HG03139 (cell line): ENCODE results near the gene HADHB.
A peak's percentile ranks its signal among the peaks of the same experiment; 100 is the strongest.

ENCODE experiments used
- ATAC-seq: cut with Tn5 transposase; IDR thresholded peaks from one replicate; pipeline ENCODE4 v1.9.1; 2021; ENCODE audit not compliant: unreplicated experiment

HADHB gene

DNA sequence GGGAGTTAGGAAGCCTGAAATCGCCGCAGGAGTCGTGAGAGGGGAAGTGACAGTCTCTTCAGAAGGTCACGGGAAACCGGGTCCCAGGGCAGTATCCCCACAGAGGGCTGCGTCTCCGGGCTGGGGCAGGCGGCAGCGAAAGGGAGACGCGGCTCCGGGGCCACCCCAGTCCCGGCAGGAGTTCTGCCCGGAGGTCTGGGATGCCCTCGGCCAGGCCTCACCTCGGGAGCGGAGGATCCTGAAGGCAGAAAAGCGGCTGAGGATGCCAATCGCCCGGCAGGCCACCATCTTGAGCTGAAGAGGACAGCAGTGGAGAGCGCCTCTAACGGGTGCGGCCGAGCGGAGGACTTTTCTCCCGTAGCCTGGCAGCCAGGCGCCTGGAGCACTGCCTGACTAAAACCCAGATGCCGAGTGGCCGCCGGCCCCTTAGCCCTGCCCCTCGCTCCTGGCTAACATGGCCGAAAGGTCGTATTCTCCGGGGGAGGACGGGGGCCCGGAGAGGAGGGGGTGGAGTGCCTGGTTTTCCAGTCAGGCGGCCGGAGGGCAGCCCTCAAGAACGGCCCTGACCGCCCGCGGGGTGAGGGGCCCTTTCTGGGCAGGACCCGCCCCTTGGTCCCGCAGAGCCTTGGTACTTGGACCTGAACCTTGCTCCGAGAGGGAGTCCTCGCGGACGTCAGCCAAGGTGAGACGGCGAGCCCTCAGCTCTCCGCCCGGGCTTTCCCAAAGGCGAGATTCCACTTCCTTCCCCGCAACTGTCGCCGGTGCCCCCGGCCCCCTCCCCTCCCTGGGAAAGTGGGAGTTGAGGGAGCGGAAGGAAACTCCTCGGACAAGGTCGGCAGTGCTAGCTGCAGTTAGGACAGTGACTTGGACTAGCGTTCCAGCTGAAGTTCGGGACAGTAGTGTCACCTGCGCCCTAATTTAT, at the start of gene HADHB, which contains the start of gene HADHA:
Gene HADHB (plus strand): TSS at position 631 of the 922 bp plus-strand sequence. CDS start 9,316 bp downstream, outside the sequence.
Gene HADHA (minus strand): TSS at position 324 of the 922 bp plus-strand sequence. CDS start 36 bp downstream, at position 288.
- ATAC-seq, result peak; percentile 59

DNA sequence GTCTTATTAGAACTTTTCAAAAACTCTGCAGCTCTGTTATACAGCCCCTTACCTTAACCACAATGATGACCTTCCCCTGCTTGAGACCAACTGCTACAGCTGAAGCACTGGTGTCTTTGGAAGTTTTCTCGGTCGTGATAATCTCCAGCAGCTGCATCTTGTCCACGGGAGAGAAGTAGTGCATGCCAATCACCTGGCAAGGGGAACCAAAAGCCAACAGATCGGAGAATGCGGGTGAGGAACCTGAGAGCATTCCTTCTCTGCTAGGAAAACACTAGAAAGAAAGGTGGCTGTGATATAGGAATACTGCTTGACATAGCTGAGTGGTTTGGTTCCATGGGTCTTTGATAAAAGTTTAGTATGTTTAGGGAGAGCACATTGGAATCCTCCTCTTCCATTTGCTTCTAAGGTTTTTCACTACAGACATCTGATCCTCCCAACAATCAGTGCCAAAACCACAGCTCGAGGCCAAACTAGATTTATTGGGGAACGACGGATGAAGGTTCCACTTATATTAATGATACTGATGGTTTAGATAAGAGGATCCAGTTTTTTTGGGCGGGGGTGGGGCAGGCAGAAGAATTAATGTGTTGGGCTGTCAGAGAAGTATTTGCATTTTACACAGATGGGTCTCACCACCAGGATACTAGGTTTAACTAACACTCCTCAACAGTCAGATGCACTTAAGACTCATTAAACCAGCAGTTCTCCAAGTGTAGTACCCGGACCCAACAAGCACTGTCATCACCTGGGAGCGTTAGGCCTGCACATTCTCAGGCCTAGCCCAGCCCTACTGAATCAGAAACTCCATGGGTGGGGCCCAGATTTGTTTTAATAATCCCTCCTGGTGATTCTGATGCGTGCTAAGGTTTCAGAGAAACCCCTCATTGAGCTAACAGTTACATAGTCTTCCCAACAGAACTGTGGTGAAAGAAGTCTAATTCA, 49.4 kb upstream of the HADHB start:
- ATAC-seq, result no peak

DNA sequence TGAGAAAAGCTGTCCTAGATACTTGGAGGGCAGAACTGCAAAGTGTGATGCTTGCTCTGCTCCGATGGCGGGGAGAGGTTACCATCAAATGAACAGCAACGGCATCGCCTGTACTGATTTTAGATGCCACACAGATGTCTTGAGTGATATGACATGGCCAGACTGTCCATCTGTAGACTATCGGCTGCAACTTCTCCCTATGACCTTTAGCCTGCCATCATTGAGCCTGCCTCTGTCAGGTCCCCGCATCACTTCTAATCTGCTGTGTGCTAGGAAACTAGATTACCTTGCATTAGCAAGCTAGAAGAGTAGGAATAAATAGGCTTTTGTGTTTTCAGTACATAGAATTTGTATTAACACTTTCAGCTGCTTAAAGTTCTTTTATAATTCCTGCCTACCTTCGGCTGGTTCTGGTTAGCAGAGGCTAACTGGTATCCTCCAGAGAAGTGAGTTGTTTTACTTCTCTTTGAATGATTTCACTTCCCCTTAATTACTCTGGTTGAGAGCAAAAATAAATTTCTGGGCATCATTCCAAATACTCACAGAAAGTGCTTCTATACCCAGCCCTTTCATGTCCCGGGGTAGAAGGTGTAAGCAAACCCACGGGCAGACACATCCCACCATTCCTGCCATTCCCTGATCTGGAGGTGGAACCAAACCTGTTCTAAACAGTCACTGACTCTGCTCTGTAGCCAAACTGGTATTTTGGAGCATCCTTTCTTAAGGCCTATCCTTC, 47.9 kb upstream of the HADHB start:
- no peak for ATAC-seq

DNA sequence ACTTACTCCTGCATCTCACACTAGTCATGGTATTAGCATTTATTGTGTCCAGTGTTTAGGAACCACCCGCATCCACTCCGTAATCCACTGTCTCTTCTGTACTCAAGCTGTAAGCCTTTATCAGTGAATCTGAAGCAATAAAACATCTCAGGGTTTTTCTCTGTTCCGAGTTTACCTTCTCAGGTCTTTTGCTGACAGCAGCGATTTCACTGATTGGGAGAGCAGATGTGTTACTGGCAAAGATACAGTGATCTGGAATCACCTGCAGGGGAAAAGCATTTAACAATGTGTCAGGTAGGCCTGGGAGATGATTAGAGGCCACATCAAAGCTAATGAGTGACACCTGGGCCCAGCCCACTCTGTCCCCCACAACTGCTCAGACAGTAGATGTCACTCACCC, 47.2 kb upstream of the HADHB start:
- no peak for ATAC-seq

DNA sequence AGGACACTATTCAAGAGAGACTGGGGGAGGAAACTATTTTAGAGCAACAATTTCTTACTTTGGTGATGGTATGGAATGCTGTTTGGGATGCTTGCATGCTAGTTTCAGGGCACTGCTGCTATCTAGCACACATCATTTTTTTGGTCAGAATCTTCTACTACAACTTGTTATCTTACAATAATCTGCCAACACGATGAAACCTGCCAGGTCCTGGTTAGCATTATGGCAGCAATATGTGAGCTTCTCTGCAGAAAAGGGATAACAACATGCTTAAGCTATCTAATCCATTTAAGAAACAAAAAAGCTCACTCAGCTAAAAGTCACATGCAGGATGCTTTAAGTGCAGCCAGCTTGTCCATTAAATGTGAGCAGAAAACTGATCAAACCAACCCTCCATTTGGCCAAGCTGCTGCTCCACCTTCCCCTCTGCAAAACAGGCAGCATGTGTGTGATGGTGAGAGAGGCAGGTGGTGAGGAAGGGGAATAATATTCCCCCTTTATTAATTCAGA, 41.7 kb upstream of the HADHB start:
- no peak for ATAC-seq

DNA sequence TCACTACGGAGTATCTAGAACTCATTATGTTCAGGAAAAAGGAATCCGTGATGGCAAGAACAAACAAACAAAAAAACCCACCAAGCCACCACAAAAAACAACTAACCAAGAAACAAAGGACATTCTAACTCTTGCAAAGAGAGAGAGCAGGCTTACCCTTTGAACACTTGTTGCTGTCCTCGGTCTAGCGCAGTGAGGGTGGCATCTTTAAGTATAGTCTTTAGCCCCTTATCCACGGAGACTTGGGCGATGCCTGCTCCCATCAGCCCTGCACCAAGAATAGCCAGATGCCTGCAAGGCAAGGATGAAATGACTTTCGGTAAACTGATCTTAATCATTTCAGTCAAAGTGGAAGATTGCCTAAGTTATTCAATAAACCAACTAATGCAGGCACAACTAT, 40.8 kb upstream of the HADHB start:
- ATAC-seq, result no peak

DNA sequence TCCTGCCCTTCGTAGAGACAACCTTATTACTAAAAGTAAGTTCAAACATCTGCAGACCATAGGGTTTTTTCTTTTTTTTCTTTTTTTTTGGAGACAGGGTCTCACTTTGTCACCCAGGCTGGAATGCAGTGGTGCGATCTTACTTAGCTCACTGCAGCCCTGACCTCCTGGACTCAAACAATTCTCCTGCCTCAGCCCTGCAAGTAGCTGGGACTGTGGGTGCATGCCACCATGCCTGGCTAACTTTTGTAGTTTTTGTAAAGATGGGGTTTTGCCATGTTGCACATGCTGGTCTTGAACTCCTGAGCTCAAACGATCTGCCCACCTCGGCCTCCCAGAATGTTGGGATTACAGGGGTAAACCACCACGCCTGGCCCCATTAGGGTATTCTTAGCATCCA, 32.7 kb upstream of the HADHB start:
- no peak for ATAC-seq

DNA sequence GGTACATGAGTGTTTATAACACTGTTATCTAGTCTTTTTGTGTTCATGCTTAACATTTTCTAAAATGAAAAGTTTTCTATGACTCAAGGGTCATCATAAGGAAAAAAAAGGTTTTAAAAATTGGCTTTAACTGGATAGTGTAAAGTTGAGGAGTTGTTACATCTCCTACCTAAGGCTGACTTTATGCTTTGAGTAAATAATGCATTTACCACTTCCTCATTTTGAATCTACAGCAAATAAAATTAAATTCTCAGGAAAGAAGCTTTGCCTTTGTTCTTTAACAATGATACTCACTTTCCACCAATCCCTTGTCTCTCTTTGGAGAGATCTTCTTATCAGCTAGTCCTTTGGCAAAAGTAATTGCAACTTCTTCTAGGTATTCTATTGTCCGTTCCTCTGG, 30.0 kb upstream of the HADHB start:
- no peak for ATAC-seq

DNA sequence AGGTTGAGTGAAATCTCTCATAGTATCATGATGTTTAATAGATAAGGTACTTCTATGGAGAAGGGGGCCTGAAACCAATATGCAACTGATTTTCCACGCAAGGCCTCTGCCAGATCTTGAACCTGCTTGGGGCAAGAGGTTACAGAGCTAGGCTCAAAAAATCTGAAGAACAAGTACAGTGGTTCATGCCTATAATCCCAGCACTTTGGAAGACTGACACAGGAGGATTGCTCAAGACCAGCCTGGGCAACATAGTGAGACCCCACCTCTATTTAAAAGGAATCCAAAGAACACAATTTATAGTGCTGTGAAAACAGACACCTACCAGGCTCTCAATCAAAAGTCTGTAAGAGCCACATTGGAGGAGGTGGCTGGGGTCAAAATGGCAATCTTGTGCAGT, 28.9 kb upstream of the HADHB start:
- ATAC-seq, result no peak

DNA sequence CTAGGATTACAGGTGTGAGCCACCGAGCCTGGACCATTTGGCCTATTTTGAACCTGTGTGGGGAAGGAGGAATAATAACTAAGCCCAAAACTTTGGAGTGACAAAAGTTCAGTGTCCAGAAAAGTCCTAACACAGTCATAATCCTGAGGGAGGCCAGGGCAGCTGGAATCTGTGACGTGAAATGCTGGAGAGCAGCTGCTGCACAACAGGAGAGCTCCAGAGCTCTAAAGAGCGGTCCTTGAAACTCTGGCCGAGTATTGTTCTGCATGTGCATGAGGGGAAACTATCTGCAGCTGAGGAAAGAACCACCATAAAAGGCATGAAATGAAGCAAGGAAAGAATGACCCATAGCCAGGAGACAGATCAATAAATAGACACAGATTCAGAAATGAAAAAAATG, 28.2 kb upstream of the HADHB start:
- ATAC-seq, result no peak

DNA sequence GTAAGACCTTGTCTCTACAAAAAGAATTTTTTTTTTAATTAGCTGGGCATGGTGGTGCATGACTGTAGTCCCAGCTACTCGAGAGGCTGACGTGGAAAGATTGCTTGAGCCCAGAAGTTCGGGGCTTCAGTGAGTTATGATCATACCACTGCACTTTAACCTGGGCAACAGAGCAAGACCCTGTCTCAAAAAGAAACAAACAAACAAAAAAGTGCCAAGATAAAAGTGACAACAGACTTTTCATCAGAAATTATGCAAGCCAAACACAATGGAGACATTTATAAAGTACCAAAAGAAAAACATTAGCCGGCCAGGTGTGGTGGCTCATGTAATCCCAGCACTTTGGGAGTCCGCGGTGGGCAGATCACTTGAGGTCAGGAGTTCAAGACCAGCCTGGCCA, 27.0 kb upstream of the HADHB start:
- no peak for ATAC-seq

DNA sequence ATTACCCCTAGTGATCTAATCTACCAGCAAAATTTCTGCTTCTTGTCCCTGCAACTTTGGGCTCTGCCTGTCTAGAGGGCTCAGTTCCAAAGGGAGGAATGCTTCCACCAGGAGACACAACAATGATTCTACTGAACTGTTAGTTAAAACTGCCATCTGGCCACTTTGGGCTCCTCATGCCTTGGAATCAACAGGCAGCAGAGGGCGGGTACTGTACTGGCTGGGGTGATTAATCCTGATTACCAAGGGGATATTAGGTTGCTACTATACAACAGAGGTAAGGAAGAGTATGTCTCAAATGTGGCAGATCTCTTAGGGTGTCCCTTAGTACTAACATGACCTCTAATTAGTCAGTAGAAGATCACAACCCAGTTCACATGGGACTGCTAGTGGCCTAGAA, 21.7 kb upstream of the HADHB start:
- ATAC-seq, result no peak

DNA sequence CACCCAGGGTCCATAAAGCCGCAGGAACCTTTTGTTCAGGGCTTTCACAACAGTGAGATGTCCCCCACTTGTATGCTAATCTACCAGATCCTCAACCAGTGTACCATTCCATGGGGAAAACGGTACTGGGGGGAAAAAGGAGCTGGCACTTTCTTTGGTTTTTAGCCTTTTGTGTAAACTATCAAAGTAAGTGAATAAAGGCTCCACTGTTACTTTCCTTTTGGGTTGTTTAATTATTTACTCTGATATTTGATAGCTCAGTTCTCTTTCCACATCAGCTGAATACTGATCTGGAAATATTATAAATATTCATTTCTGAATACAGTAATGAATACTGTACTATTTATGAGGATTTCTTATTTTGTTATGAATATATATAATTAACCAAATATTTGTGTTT, 20.6 kb upstream of the HADHB start:
- no peak for ATAC-seq

DNA sequence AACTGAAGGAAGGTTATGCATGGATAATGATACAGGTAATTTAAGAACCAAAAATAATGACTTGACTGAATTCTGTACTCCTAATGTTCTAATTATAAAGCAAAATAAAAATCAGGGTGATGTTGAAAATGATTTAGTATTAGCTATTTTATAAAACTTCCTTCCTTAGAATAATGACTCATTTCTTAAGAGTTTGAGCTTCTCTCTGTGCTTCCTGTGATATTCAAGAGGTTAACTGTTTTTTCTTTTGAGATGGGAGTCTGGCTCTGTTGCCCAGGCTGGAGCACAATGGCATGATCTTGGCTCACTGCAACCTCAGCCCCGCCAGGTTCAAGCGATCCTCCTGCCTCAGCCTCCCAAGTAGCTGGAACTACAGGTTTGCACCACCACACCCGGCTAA, 15.1 kb upstream of the HADHB start:
- no peak for ATAC-seq

DNA sequence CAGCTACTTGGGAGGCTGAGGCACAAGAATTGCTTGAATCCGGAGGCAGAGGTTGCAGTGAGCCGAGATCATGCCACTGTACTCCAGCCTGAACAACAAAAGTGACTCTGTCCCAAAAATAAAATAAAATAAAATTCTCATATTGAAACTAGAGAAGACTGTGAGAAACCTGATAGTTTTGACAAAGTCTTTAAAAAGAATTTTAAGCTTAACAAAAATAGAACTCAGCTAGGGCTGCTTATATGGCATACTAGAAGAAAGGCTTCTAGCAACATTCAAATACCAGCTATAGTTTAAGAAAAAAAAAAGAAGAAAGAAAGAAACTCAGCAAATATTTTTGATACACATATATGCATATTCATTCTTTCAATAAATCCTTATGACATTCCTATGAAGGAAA, 13.9 kb upstream of the HADHB start:
- no peak for ATAC-seq

DNA sequence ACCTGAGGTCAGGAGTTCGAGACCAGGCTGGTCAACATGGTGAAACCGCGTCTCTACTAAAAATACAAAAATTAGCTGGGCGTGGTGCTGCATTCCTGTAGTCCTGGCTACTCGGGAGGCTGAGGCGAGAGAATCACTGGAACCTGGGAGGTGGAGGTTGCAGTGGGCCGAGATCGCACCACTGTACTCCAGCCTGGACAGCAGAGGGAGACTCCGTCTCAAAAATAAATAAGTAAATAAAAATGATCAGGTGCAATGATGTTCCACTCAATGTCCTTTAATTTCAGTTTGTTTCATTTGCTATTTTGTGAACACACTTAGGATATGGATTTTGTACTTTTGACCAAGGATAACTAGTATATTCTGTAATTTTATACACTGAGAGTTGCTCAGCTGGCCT, 9.7 kb upstream of the HADHB start:
- ATAC-seq, result no peak

DNA sequence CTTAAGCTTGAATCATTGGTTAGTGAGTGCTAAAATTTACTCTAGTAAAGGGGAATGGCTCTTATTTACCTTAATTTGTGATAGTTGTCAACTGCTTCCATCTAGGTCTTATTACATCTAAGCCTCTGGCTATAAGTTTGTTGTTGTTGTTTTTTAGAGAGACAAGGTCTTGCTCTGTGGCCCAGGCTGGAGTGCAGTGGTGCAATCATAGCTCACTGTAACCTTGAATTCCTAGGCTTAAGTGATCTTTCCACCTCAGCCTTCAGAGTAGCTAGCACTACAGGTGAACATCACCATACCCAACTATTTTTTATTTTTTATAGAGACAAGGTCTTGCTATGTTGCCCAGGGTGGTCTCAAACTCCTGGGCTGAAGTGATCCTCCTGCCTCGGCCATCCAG, 6.9 kb upstream of the HADHB start:
- ATAC-seq, result no peak

DNA sequence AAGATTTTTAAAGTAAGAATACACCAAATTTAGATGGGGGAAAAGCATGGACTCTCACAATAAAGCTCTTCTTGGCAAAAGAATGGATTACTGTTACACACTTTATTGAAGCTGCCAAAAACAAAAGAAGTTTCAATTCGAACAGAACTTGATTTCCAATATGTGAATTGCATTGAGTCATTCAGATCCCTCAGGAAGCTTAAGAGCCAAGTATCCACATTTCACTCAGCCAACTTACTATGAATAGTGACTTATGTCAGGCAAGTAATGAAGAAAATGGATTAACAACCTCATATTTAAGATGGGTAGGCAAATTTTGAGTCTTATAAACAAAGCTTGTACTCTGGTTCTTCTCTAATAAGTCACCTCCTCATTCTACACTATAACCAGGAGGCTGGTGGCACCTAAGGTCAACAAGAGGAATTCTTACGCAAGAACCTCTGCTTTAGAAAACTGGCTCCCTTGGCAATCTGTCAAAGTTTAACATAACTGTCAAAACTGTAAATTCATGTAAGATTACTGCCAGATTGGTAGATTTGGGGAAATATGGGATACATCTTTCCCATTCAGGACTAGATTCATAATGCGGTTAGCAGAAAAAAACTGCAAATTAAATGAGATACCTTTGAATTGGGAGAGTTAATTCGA, 6.3 kb upstream of the HADHB start:
- no peak for ATAC-seq

DNA sequence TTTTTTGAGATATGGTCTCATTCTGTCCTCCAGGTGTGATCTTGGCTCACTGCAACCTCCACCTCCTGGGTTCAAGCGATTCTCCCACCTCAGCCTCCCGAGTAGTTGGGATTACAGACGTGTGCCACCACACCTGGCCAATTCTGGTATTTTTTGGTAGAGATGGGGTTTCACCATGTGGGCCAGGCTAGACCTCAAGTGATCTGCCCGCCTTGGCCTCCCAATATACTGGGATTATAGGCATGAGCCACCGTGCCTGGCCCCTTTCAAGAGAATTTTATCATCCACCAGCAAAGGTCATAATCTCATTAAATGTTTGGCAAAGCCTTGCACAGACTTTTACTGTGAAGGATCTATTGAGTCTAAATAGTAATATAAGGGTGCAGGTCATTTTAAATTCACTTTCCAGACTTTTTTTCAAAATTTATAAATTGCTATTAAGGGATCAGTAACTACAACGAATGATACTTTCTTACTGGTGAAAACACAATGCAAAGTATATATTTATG, 2.8 kb upstream of the HADHB start:
- ATAC-seq, result no peak
